HEK293 (cell line): ENCODE results near the gene POMP.

ENCODE experiments used
- CTCF ChIP-seq: fragments of 450-650 bp; formaldehyde crosslinking; IDR thresholded peaks from 2 replicates; pipeline ENCODE4 v1.5.1; 2016; ENCODE audit warnings: missing biosample characterization, missing genetic modification characterization
- PRDM2 ChIP-seq: fragments of 450-650 bp; formaldehyde crosslinking; IDR thresholded peaks from 2 replicates; pipeline ENCODE4 v1.5.1; 2016; ENCODE audit warnings: missing biosample characterization, missing genetic modification characterization, borderline replicate concordance
- SALL2 ChIP-seq: fragments of 450-650 bp; formaldehyde crosslinking; IDR thresholded peaks from 2 replicates; pipeline ENCODE4 v1.5.0; 2017; ENCODE audit warnings: missing biosample characterization, mild to moderate bottlenecking, missing genetic modification characterization, borderline replicate concordance
- ZBTB26 ChIP-seq: fragments of 450-650 bp; formaldehyde crosslinking; optimal IDR thresholded peaks from 2 replicates; pipeline ENCODE3; 2016; ENCODE audit warnings: missing biosample characterization, mild to moderate bottlenecking, missing genetic modification characterization
- ZNF24 ChIP-seq: fragments of 450-650 bp; formaldehyde crosslinking; IDR thresholded peaks from 2 replicates; pipeline ENCODE4 v1.5.1; 2016; ENCODE audit warnings: missing biosample characterization, missing genetic modification characterization
- ZNF335 ChIP-seq: fragments of 450-650 bp; formaldehyde crosslinking; conservative IDR thresholded peaks from 2 replicates; pipeline ENCODE4 v1.5.1; 2016; ENCODE audit warnings: missing biosample characterization, missing genetic modification characterization
- ZNF561 ChIP-seq: fragments of 450-650 bp; IDR thresholded peaks from 2 replicates; pipeline ENCODE4 v1.5.1; 2018; ENCODE audit warnings: missing biosample characterization, missing genetic modification characterization, borderline replicate concordance
- ZNF670 ChIP-seq: fragments of 450-650 bp; formaldehyde crosslinking; IDR thresholded peaks from 2 replicates; pipeline ENCODE4 v1.5.1; 2016; ENCODE audit warnings: missing biosample characterization, missing genetic modification characterization, low read depth

- no peak for TF ChIP-seq PRDM2 (tag by site-specific recombination)
- TF ChIP-seq ZNF24 (tag by site-specific recombination): no peak
- TF ChIP-seq SALL2 (tag by site-specific recombination): no peak
- TF ChIP-seq CTCF (tag by site-specific recombination): no peak
- TF ChIP-seq ZBTB26 (tag by site-specific recombination): no peak
- no peak for TF ChIP-seq ZNF561 (tag by site-specific recombination)
- no peak for TF ChIP-seq ZNF670 (tag by site-specific recombination)
- no peak for TF ChIP-seq ZNF335 (tag by site-specific recombination)
Measured at GRCh38 chr13:28610996-28611395, 47.9 kb upstream of the POMP start.
